Measurements from ENCODE around the gene SLC25A29. TPM values are rescaled to one million over a fixed set of nuclear protein-coding genes. Genes with fewer than 3 reads are reported as not detected.
"Not testable (repeated sequence)": the region's sequence is repeated elsewhere in the genome, so short reads cannot be mapped to it uniquely, and the experiment has no call there.

Gene SLC25A29
- total and polyA plus RNA-seq, 8 donors: 9.0 to 174 (median 28.2) TPM

DNA sequence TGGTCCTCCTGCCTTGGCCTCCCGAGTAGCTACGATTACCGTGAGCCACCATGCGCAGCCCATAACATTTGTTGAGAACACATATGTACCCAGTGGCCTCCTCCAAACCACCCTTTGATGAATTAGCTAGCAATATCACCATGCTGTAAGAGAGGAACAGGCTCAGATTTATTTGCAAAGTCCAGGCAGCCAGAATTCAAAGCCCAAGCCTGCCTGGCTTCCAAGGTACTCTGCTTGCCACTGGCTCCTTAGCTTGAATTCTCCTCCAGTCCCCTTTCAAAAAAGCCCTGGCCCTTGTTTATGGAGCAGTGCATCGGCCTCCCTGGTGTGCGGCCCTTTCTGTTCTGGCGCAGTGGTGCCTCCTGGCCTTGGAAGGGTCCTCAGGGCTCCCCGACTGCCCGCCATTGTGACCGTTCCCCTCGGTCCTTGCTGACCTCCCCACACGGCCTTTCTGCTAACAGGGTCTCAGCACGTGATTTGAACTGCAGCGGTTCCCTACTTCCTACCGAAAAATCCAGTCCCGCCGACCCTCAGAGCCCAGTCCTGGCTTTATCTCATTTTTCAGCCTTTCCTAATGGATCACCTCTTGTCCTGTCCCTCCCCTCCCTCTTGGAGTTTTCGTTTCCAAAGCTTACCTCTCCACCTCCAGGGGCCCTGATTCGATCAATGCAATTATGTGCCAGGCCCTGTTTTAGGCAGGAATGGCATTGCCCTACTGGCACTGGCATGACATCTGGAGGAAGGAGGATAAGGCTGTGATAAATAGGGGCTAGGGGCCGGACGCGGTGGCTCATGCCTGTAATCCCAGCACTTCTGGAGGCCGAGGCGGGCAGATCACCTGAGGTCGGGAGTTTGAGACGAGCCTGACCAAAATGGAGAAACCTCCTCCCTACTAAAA, 22.0 kb downstream of the SLC25A29 start:
- no peak for TF ChIP-seq POLR2AphosphoS5 (IDR thresholded peaks at IDR 0.05)
- TF ChIP-seq POLR2A (IDR thresholded peaks at IDR 0.05): no peak
- TF ChIP-seq, protein P1, sequence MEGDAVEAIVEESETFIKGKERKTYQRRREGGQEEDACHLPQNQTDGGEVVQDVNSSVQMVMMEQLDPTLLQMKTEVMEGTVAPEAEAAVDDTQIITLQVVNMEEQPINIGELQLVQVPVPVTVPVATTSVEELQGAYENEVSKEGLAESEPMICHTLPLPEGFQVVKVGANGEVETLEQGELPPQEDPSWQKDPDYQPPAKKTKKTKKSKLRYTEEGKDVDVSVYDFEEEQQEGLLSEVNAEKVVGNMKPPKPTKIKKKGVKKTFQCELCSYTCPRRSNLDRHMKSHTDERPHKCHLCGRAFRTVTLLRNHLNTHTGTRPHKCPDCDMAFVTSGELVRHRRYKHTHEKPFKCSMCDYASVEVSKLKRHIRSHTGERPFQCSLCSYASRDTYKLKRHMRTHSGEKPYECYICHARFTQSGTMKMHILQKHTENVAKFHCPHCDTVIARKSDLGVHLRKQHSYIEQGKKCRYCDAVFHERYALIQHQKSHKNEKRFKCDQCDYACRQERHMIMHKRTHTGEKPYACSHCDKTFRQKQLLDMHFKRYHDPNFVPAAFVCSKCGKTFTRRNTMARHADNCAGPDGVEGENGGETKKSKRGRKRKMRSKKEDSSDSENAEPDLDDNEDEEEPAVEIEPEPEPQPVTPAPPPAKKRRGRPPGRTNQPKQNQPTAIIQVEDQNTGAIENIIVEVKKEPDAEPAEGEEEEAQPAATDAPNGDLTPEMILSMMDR (IDR thresholded peaks at IDR 0.05): no peak
- TF ChIP-seq EP300 (IDR thresholded peaks at IDR 0.05): no peak
- H3K27ac ChIP-seq: peak overlapping the region in 4 of 5 donors; percentile 92 to 96 (median 94)
- 61 to 65% (median 61%) methylated on average over 26 of the region's 26 CpGs for WGBS, 5 donors
- no peaks in the 10 kb centered on the region for H3K9me3 ChIP-seq
- peaks cover 11 to 40% (median 25%) of the 10 kb centered on the region in 4 donors for H3K4me1 ChIP-seq
- H3K36me3 ChIP-seq: peaks cover 0 to 22% (median 6%) of the 10 kb centered on the region in 4 donors
- no peaks in the 10 kb centered on the region for H3K27me3 ChIP-seq
- peak in 1 of 2 donors; percentile 22 for DNase-seq
- peak overlapping the region; percentile 74 to 87 (median 82) for H3K4me3 ChIP-seq
- intact Hi-C loops (cut with DNase I; ENCODE audit: low total_unique reads): loop anchor here (10.0 kb wide), 1 partner anchor 91 kb away; the partner anchor contains the start of gene WDR25

DNA sequence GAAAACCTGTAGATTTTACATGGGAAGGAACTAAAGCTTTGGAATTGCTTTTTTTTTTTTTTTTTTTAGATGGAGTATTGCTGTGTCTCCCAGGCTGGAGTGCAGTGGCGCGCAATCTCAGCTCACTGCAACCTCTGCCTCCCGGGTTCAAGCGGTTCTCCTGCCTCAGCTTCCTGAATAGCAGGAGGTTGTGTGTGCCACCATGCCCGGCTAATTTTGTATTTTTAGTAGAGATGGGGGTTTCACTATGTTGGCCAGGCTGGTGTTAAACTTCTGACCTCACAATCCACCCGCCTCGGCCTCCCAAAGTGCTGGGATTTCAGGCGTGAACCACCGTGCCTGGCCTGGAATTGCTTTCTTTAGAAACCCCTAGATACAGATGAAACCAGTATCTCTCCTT, 22.8 kb downstream of the SLC25A29 start:
- H3K9me3 ChIP-seq, H3K27ac ChIP-seq, H3K4me3 ChIP-seq, DNase-seq, H3K27me3 ChIP-seq: not testable (repeated sequence)
- intact Hi-C loops (cut with DNase I; ENCODE audit: low total_unique reads): loop anchor here (10.0 kb wide), 1 partner anchor 91 kb away; the partner anchor contains the start of gene WDR25
- Histone ChIP-seq H3K4me1 (peaks cover 11 to 48% (median 31%) of the 10 kb centered on the region in 4 donors), H3K36me3 (peaks cover 0 to 21% (median 5%) of the 10 kb centered on the region in 4 donors)
- WGBS, 5 donors: 87 to 95% (median 94%) methylated on average over 9 of the region's 9 CpGs

DNA sequence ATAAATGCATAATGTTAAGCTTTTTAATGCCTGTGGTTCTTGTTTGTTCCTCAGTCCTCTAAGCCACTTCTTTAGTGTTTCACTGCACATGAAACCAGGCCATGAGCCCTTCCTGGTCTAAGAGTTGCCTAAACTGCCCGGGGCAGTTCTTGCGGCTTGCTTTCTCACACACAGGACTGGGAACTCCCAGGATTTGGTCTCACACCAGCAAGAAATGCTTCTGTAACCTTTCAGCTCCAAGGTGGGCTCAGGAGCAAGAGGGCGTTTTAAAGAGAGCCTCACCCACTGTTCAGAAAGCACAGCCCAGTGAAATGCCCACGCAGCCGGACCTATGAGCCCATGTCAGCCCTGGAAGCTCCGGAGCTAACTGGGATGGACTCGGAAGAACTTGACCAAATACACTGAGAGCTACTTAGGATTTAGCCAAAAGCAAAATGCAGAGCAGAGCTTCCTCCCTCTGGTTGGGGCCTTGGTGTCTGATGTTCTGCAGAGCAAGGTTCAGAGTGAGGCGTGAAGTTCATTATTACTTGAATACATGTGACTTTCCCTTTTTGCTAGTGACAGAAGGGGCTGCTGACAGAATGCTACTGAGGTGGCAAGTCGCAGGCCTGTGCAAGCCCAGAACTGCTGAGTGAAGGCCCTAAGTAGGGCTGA, 23.4 kb downstream of the SLC25A29 start:
- H3K27ac ChIP-seq: no peak overlapping the region

DNA sequence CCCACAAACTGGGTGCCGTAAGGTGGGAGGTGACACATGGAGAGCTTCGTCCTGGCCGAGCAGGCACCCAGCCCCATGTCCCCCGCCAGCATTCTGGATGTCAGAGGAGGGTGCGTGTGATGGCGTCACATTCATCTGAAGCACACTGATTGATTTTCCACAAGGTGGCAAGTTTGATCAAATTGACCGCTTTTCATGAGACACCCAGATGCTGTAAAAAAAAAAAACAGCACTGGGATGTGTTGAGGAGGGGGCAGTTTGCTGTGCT, 24.2 kb downstream of the SLC25A29 start:
- DNase-seq: no peak
- TF ChIP-seq POLR2A (IDR thresholded peaks at IDR 0.05): no peak
- TF ChIP-seq POLR2AphosphoS5 (IDR thresholded peaks at IDR 0.05): no peak
- TF ChIP-seq, protein P1 (IDR thresholded peaks at IDR 0.05): no peak
- no peak for TF ChIP-seq EP300 (IDR thresholded peaks at IDR 0.05)
- Histone ChIP-seq H3K4me3 (no peak overlapping the region), H3K9me3 (no peaks in the 10 kb centered on the region), H3K27ac (no peak overlapping the region), H3K36me3 (peaks cover 5 to 27% (median 12%) of the 10 kb centered on the region in 4 donors), H3K27me3 (no peaks in the 10 kb centered on the region), H3K4me1 (peaks cover 11 to 54% (median 35%) of the 10 kb centered on the region in 4 donors)
- WGBS, 5 donors: 94 to 97% (median 95%) methylated on average over 7 of the region's 7 CpGs
- intact Hi-C loops (cut with DNase I; ENCODE audit: low total_unique reads): loop anchor here (10.0 kb wide), 1 partner anchor 93 kb away; the partner anchor contains the start of gene WDR25

More for the DNA sequence above, 23.4 kb downstream of the SLC25A29 start:
- H3K27me3 ChIP-seq: no peaks in the 10 kb centered on the region
- peak in 1 of 2 donors; percentile 14 for DNase-seq
- no peak overlapping the region for H3K4me3 ChIP-seq
- peaks cover 11 to 53% (median 33%) of the 10 kb centered on the region in 4 donors for H3K4me1 ChIP-seq
- TF ChIP-seq POLR2AphosphoS5 (IDR thresholded peaks at IDR 0.05): no peak
- no peak for TF ChIP-seq POLR2A (IDR thresholded peaks at IDR 0.05)
- TF ChIP-seq, protein P1 (IDR thresholded peaks at IDR 0.05): no peak
- no peak for TF ChIP-seq EP300 (IDR thresholded peaks at IDR 0.05)
- intact Hi-C loops (cut with DNase I; ENCODE audit: low total_unique reads): loop anchor here (10.0 kb wide), 1 partner anchor 92 kb away; the partner anchor contains the start of gene WDR25
- peaks cover 0 to 23% (median 5%) of the 10 kb centered on the region in 4 donors for H3K36me3 ChIP-seq
- no peaks in the 10 kb centered on the region for H3K9me3 ChIP-seq
- WGBS, 5 donors: 73 to 84% (median 80%) methylated on average over 8 to 9 of the region's 9 CpGs

Data from stomach (tissue), 9 donors.